ACC112 (cell line): ENCODE measurements around the gene MINPP1.
"Not testable (repeated sequence)": the region's sequence is repeated elsewhere in the genome, so short reads cannot be mapped to it uniquely, and the experiment has no call there.

Source experiments
- H2AFZ ChIP-seq: fragments of 200-600 bp; sonication (generic); one replicate; pipeline ENCODE4 v1.6.0; 2017; ENCODE audit warnings: antibody characterized with exemption, low read length; ENCODE audit not compliant: unreplicated experiment
- H3K27ac ChIP-seq: fragments of 200-600 bp; sonication (generic); 2 replicates; pipeline ENCODE4 v1.5.1; 2014; ENCODE audit warnings: low read depth, mild to moderate bottlenecking, antibody characterized with exemption, low read length, moderate library complexity
- H3K27me3 ChIP-seq: fragments of 200-600 bp; sonication (generic); 2 replicates; pipeline ENCODE4 v1.6.1; 2014; ENCODE audit warnings: mild to moderate bottlenecking, antibody characterized with exemption, low read length, moderate library complexity, mixed read lengths; ENCODE audit not compliant: insufficient read depth
- H3K36me3 ChIP-seq: fragments of 200-600 bp; sonication (generic); 2 replicates; pipeline ENCODE4 v1.6.1; 2016; ENCODE audit warnings: mild to moderate bottlenecking, antibody characterized with exemption, low read length, moderate library complexity, mixed read lengths; ENCODE audit not compliant: insufficient read depth
- H3K4me1 ChIP-seq: fragments of 200-600 bp; sonication (generic); one replicate; pipeline ENCODE4 v1.6.1; 2016; ENCODE audit warnings: low read length, mixed read lengths; ENCODE audit not compliant: insufficient read depth, unreplicated experiment, control insufficient read depth
- H3K4me3 ChIP-seq: fragments of 200-600 bp; sonication (generic); 2 replicates; pipeline ENCODE4 v1.5.1; 2014; ENCODE audit warnings: mild to moderate bottlenecking, low read depth, low read length
- H3K79me2 ChIP-seq: fragments of 200-600 bp; sonication (generic); one replicate; pipeline ENCODE4 v1.6.0; 2016; ENCODE audit warnings: low read length; ENCODE audit not compliant: control insufficient read depth, unreplicated experiment, insufficient read depth

The MINPP1 gene

DNA sequence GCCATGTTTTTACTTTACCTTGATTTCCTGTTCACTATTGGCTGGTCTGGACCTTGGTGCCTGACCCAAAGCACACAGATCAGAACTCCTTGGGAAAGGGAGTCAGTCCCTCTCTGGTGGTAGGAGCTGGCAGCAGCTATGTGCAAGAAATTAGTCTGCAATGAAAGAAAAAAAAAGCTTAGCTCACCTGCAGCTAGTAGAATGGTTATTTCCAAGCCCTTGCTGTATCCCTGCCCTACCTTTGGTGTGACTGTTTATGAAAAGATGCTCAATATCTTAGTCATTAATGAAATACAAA is 86.8 kb downstream of the MINPP1 start:
- Histone ChIP-seq H3K27me3 (no peaks in the 10 kb centered on the region), H2AFZ (no peak overlapping the region), H3K79me2 (no peaks in the 10 kb centered on the region), H3K27ac (no peak overlapping the region), H3K36me3 (no peaks in the 10 kb centered on the region), H3K4me3 (no peak overlapping the region), H3K4me1 (no peaks in the 10 kb centered on the region)

GRCh38 chr10:87592920-87593319 is 88.2 kb downstream of the MINPP1 start:
- H3K4me3 ChIP-seq, H2AFZ ChIP-seq, H3K79me2 ChIP-seq, H3K27me3 ChIP-seq, H3K4me1 ChIP-seq, H3K36me3 ChIP-seq, H3K27ac ChIP-seq: not testable (repeated sequence)

DNA sequence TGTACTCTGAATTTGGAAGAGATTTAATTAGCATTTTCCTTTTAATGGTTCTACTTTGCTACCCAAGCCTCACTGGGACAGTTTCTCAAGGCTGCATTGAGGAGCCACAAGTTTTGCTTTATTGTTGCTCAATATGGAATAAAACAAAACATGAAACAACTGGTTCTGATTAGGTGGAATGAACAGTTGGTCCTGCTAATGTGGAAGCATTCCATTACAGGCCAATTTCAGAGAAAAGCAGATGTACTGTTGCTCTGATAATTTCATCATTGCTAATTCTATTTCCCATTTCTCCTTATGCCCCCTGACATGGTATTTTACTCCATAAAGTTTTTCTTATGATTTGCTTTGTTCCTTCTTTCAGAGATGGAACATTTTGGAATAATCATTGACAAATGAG is 89.0 kb downstream of the MINPP1 start:
- Histone ChIP-seq H2AFZ (no peak overlapping the region), H3K27ac (no peak overlapping the region), H3K4me1 (no peaks in the 10 kb centered on the region)

GRCh38 chr10:87594181-87594580 is 89.5 kb downstream of the MINPP1 start:
- H3K27ac ChIP-seq = no peak overlapping the region
- no peaks in the 10 kb centered on the region for H3K79me2 ChIP-seq
- no peaks in the 10 kb centered on the region for H3K27me3 ChIP-seq
- H3K4me1 ChIP-seq = no peaks in the 10 kb centered on the region
- no peak overlapping the region for H3K4me3 ChIP-seq
- no peak overlapping the region for H2AFZ ChIP-seq
- H3K36me3 ChIP-seq = no peaks in the 10 kb centered on the region

More for the DNA sequence above, 89.0 kb downstream of the MINPP1 start:
- H3K4me3 ChIP-seq = no peak overlapping the region
- no peaks in the 10 kb centered on the region for H3K27me3 ChIP-seq
- no peaks in the 10 kb centered on the region for H3K36me3 ChIP-seq
- H3K79me2 ChIP-seq = no peaks in the 10 kb centered on the region

DNA sequence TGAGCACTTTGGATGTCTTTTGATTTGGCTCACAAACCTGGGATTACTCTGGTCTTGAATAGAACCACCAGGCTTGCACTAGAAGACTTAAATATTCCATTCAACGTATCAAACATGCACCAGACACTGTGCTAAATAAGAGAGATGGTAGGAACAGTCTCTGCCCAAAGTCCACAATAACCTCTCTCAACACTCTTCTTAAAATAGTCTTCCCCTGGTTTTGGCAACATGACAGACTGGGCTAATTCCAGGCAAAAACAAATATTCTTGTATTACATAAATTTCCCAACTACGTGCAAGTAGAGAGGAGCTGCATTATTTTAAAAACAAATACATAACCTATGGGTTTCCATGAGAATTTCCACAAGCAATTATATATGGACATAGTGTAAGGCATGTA is 90.2 kb downstream of the MINPP1 start:
- Histone ChIP-seq H3K36me3 (no peaks in the 10 kb centered on the region), H3K27me3 (no peaks in the 10 kb centered on the region), H3K27ac (no peak overlapping the region), H3K4me3 (no peak overlapping the region), H3K4me1 (no peaks in the 10 kb centered on the region), H2AFZ (no peak overlapping the region), H3K79me2 (no peaks in the 10 kb centered on the region)

- Histone ChIP-seq H3K36me3 (no peaks in the 10 kb centered on the region), H3K4me1 (no peaks in the 10 kb centered on the region), H3K27me3 (no peaks in the 10 kb centered on the region), H3K79me2 (no peaks in the 10 kb centered on the region), H3K4me3 (no peak overlapping the region), H3K27ac (no peak overlapping the region), H2AFZ (no peak overlapping the region)
Measured at GRCh38 chr10:87596351-87596750, 91.7 kb downstream of the MINPP1 start.

DNA sequence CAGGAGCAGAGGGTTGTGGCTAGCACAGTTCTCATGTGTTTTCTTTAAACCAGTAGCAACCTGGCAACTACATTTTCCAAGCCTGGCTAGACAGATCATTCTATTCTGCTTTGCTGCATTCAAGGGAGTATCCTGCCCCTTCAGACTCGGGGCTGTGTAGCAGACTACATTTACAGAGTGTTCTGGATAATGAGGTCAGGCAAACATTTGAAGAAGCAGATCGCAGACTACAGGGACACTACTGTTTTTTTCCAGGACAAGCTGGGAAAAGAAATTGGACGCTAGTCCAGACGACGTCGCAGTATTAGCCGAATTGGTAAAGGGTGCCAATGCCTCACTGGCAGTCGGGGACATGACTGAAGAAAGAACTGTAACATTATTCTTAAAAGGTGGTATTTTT is 94.0 kb downstream of the MINPP1 start:
- Histone ChIP-seq H2AFZ (no peak overlapping the region), H3K27ac (no peak overlapping the region), H3K4me3 (no peak overlapping the region), H3K4me1 (no peaks in the 10 kb centered on the region), H3K27me3 (no peaks in the 10 kb centered on the region), H3K36me3 (no peaks in the 10 kb centered on the region), H3K79me2 (no peaks in the 10 kb centered on the region)

DNA sequence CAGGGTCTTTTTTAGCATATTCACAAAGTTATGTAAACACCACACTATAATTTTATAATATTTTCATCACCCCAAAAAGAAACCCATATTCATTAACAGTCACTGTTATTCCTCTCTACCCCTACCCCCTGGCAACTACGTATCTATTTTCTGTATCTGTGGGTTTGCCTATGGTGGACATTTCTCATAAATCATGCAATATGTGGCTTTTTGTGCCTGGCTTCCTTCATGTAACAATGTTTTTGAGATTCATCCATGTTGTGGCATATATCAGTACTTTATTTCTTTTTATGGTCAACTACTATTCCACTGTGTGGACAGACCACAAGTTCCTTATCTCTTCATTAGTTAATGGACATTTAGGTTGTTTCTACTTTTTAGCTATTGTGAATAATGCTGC is 95.9 kb downstream of the MINPP1 start:
- no peaks in the 10 kb centered on the region for H3K36me3 ChIP-seq
- H3K79me2 ChIP-seq = no peaks in the 10 kb centered on the region
- no peaks in the 10 kb centered on the region for H3K4me1 ChIP-seq
- H2AFZ ChIP-seq = peak overlapping the region; percentile 52
- no peak overlapping the region for H3K27ac ChIP-seq
- no peak overlapping the region for H3K4me3 ChIP-seq
- H3K27me3 ChIP-seq = no peaks in the 10 kb centered on the region
